GM19395 (cell line): Measurements from ENCODE around the gene CACNA1C.

Experiments used
- ATAC-seq: cut with Tn5 transposase; IDR thresholded peaks from one replicate; pipeline ENCODE4 v1.9.1; 2021; ENCODE audit warnings: mild to moderate bottlenecking, moderate library complexity; ENCODE audit not compliant: unreplicated experiment

Gene CACNA1C

GRCh38 chr12:2166696-2167095, 113.9 kb downstream of the CACNA1C start:
- ATAC-seq = no peak

GRCh38 chr12:2167231-2167630, 114.4 kb downstream of the CACNA1C start:
- ATAC-seq = no peak

- no peak for ATAC-seq
These were observed 116.0 kb downstream of the CACNA1C start for GRCh38 chr12:2168808-2169207.

DNA sequence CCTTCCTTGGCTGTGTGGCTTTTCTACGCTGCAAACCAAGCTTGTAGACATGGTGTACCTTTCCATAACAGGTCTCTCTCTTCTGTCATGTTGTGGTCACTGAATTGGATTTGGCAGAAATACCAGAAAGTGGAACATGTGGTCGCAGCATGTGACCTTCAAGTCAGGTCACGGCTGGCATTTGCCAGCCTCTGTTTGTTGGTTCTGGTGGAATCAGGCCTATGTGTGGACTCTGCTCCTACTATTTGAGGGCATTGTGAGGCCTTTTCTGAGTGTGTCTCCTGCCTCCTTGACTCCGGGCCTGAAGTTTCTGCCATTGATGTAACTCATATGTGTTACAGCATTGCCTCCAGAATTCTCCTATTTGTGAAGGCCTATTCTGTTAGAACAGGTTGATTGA, 116.7 kb downstream of the CACNA1C start:
- ATAC-seq = no peak

GRCh38 chr12:2169940-2170339, 117.2 kb downstream of the CACNA1C start:
- no peak for ATAC-seq

GRCh38 chr12:2170376-2170775, 117.6 kb downstream of the CACNA1C start:
- ATAC-seq = no peak

DNA sequence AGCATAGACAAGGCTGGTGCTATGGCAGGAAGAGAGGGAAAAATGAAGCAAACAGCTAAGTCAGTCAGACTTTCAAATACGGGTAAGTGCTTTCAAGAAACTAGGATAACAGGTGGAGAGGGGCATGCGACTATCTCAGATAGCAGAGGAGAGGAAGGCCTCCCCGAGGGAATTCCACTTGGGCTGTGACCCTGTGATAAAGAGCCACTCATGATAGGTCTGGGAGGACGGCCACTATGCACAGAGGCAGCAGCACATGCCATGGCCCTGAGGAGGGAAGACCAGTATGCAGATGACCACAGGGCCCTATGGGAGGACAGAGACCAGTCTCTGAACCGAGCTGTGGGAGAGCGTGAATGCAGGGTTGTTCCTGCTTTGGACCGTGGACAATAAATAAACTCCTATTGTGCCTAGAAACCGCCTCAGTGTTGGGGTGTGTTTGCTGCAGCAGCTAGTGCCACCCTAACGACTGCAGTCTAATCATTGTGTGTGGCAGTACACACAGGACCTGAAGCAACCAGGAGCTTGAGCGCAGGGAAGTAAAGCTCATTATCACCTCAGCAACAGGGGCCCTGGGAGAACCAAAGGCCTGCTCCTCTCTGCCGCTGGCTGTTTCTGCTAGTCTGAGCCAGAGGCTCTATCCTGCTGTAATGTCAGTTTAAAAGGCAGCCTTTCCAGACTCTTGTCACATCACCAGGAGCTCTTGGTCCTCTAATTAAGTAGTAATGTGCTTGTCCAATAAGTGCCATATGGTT, 119.1 kb downstream of the CACNA1C start:
- ATAC-seq = no peak

DNA sequence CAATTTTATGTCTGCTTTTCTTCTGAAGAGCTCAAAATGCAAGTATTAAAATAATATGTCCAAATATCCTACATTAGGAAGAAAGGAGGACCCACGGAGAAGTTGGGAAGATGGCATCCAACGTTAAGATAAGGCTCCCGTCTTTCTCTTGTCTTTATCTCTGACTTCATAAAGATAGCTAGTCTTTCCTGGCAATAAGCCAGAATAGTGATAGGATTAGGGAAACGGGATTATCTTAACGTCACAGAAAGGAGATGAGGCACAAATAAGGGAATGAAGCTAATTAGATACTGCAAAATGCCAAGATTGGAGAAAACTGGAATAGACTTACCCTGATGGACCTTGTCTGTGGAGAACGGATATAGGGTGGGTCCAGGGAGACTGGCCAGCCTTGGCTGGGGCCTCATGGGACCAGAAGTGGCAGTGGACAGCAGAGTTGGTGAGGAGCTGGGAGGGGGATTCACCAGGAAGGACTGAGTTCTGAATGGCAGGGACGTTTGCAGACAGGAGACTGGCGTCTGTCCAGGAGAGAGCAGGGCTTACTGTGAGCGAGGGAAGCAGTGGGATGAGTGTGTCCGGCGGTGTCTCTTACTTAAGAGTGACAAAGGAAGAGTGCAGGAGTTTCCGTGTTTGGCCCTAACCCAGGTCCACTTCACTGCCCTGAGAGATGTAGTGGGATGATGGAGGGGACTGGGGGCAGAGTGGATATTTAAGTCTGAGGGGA, 119.9 kb downstream of the CACNA1C start:
- ATAC-seq = no peak

DNA sequence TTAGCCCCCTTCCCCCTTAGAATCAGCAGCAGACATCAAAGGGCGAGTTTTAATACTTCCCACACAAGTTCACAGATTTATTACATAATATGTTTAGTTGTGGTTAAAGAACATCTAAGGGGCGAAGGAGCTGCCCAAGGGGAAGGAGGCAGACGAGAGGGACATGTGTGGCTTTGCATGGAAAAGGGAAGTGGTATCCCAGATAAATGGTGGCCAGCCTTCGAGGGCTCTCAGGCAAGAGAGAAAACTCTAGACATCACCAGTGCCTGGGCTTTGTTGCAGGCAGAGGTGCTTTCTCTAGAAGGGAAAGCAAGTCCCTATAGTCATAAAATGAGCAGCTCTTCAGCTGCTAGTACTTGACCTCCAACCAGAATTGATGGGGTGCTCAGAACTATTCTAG, 121.2 kb downstream of the CACNA1C start:
- no peak for ATAC-seq

DNA sequence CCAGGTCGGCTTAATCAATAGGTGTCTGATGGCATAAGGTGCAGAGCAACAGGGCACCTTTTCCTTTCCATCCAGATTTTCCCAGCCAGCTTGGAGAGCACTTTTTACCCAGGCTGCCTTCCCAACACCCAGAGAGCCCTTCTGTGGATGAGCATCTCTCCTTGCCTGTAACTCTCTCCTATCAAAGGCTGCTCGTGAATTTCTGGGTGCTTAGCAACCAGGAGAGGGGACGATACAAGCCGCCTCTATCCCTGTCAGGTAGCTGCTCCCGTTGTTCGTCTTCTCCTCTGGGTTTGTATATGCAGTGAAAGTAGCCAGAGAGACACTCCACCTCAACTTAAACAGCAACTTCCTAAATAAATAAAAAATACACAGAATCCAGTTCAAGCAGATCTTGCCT, 124.2 kb downstream of the CACNA1C start:
- ATAC-seq = no peak

DNA sequence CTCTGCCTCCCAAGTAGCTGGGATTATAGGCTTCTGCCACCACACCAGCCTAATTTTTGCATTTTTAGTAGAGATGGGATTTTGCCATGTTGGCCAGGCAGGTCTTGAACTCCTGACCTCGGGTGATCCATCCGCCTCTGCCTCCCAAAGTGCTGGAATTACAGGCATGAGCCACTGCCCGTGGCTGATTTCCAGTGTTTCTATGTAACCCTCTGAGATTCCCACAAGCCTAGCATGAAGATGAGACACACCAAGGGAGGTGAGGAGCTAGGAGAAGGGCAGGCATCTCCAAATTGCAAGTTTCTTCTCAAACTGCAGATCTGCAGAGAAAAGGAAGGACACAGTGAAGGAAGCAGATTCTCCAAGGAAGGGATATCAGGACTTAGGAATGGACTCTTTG, 125.0 kb downstream of the CACNA1C start:
- no peak for ATAC-seq

GRCh38 chr12:2179058-2179457, 126.3 kb downstream of the CACNA1C start:
- ATAC-seq = no peak

DNA sequence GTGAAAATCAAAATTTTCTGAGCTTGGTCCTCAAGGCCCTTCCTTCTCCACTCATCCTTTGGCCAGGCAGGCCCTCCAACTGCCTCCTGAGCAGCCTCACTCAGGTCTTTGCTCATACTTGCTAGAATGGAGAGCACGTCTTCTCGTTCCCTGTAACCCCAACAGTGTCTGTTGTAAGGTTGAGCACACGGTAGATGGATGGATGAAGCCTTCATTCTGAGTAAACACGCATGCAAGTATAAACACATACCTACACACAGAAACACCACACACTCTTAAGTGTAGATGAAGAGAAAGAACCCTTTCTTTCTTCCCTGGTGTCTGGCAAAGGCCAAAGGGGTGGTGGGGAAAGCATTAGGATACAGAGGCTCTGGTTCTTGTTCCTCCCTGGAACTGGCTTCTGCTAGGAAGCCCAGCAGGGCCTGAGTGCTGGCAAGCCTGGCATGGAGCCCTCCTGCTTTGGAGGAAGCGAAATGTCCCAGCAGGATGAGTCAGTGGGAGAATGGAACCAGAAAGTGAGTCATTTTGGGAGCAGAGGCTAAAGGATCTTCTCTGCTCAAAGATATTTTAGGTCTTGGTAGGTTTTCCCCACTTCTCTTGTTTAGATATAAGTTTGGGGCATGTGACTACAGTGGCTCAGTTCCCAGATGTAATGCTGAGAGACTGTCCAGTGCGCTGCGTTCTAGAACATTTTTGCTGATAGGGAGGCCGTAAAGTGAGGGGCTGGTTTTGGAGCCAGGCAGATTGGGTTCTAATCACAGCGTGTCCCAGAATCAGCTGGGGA, 127.4 kb downstream of the CACNA1C start:
- ATAC-seq = no peak

DNA sequence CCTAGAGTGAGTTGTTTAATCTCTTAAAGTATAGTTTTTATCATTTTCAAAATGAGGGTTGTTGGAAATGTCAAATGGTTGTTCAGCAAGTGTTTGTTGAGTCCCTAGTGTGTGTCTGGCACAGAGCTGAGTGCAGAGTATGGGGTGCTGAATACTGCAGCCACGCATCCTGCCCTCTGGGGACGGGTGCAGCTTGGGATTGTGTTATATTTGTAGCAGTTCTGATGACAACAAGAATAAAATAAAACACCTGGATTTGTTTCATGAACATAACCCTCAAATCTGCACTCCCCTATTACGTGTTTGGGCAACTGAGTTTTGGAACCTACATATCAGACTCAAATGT, 127.9 kb downstream of the CACNA1C start:
- ATAC-seq = no peak

- no peak for ATAC-seq
These were observed 131.1 kb downstream of the CACNA1C start for GRCh38 chr12:2183556-2184541.

GRCh38 chr12:2185751-2186341, 133.1 kb downstream of the CACNA1C start:
- no peak for ATAC-seq

DNA sequence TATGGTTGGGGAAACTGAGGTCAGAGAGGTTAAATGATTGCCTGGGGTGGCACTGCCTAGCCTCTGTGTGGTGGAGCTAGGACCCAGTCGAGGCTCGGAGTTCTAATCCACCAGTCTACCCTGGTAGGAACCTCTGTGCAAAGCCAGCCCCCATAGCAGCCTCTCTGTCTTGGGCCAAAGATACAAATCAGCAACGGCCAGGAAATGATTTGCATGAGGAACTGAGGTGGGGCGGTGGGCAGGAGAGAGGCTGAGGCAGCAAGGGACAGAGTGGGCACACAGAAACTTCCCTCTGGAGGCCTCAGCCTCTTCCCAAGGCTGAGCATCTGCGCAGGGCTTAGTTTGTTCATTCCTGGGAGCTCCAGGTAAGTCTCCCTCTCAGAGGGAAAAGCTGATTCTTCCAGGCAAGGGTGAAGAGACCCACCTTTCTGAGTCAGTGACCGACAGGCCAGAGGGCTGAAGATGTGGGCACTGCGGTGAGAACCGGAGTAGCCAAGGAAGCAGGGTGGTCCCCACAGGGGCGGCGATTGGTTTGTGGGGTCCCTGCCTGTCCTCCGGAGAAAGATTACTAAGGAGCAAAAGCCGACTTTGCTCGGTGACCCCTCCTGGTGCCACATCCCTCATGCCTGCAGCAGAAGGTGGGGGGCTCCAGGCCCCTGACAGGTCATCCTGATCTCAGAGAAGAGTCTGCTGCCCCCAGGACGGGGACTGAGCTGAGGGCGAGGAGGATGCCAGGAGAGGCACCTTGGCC, 134.6 kb downstream of the CACNA1C start:
- no peak for ATAC-seq

- no peak for ATAC-seq
These were observed 137.3 kb downstream of the CACNA1C start for GRCh38 chr12:2190085-2190484.

- no peak for ATAC-seq
These were observed 138.2 kb downstream of the CACNA1C start for GRCh38 chr12:2190896-2191533.
